ENCODE data around the gene ZNF337.

GRCh38 chr20:25626779-25627178, 69.9 kb downstream of the ZNF337 start:
- no peak for TF ChIP-seq CTCF (IDR thresholded peaks at IDR 0.05)
- no peak for TF ChIP-seq POLR2AphosphoS5 (IDR thresholded peaks at IDR 0.05)
